ENCODE measurements around the gene POLR3GL.

DNA sequence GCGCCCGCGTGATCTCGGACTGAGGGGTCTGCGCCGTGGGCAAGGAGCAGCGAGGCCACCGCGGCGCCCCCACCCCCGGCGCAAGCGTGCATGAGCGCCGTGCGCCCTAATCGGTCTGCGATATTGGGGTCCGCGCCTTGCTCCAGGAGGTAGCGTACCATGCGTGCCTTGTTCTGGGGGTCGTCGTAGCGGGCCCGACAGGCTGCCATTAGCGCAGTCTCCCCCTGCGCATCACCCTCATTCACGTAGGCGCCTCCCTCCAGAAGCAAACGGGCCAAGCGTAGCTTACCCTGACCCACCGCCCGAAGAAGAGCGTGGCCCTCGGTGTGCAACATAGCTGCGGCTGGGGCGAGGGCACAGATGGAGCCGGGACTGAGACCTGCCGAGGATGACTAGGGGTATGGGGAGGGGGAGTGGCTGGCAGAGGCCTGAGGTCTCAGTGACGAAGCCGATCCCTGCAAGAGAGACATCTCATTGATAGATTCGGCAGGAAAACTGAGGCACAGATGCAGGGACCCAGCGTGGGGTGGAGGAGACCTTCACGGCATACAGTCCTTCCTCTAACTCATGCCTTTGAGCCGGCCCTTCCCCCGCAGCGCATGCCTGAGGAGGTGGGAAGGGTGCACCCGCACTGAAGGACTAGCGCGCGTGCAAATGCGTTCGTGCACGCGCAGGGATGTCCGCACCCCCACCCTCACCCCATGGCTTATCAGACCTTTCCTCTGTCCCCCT is 2.9 kb upstream of the POLR3GL start:
- TF ChIP-seq, protein P1, sequence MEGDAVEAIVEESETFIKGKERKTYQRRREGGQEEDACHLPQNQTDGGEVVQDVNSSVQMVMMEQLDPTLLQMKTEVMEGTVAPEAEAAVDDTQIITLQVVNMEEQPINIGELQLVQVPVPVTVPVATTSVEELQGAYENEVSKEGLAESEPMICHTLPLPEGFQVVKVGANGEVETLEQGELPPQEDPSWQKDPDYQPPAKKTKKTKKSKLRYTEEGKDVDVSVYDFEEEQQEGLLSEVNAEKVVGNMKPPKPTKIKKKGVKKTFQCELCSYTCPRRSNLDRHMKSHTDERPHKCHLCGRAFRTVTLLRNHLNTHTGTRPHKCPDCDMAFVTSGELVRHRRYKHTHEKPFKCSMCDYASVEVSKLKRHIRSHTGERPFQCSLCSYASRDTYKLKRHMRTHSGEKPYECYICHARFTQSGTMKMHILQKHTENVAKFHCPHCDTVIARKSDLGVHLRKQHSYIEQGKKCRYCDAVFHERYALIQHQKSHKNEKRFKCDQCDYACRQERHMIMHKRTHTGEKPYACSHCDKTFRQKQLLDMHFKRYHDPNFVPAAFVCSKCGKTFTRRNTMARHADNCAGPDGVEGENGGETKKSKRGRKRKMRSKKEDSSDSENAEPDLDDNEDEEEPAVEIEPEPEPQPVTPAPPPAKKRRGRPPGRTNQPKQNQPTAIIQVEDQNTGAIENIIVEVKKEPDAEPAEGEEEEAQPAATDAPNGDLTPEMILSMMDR (IDR thresholded peaks at IDR 0.05), result no peak
- no peak for TF ChIP-seq POLR2A (IDR thresholded peaks at IDR 0.05)

All from upper lobe of left lung (tissue), 4 donors.